ENCODE results near the gene NTN5. TPM values are rescaled to one million over a fixed set of nuclear protein-coding genes. Genes with fewer than 3 reads are reported as not detected.
A peak's percentile ranks its signal among the peaks of the same experiment; 100 is the strongest.

Gene NTN5
- total and polyA plus RNA-seq, 10 of the 15 experiments (the other 5 are each of a cell fraction or from before 2014, with no cell fraction given): 0.07 to 0.22 TPM; not detected in 8

- TF ChIP-seq RBBP5 (conservative IDR thresholded peaks at IDR 0.05): no peak
- no peak for TF ChIP-seq CREM (IDR thresholded peaks at IDR 0.05; ENCODE audit: low read depth)
- no peak for TF ChIP-seq FOXM1 (IDR thresholded peaks at IDR 0.05; ENCODE audit: low read depth, low read length)
- TF ChIP-seq HDAC2 (IDR thresholded peaks at IDR 0.05): no peak
- TF ChIP-seq MLLT1 (IDR thresholded peaks at IDR 0.05): no peak
- 0 out of 2 replicates have a peak, but pooled peaks have one; percentile 20 for TF ChIP-seq POLR2A (IDR thresholded peaks at IDR 0.05; ENCODE audit: low read depth, low read length)
- Histone ChIP-seq H3K79me2 (ENCODE audit: control insufficient read depth, insufficient read depth, low read length) (peaks cover 9% of the 10 kb centered on the region), H4K20me1 (ENCODE audit: control insufficient read depth, insufficient read depth) (no peaks in the 10 kb centered on the region), H3K27ac (ENCODE audit: control insufficient read depth, insufficient read depth) (no peak overlapping the region), H3K4me3 (no peak overlapping the region), H3K9ac (ENCODE audit: control insufficient read depth, insufficient read depth, low read length) (no peak overlapping the region), H3K4me1 (ENCODE audit: control insufficient read depth, insufficient read depth, low read length) (peaks cover 10% of the 10 kb centered on the region), H2AFZ (ENCODE audit: control insufficient read depth, low read depth, low read length) (no peak overlapping the region), H3K27me3 (replicated peaks in 1 of 2; ENCODE audit: control insufficient read depth in 2 of 2, insufficient read depth in 2 of 2, low read length in 1 of 2) (no peaks in the 10 kb centered on the region), H3K9me3 (replicated peaks; ENCODE audit: control insufficient read depth, insufficient read depth, low read length) (no peaks in the 10 kb centered on the region), H3K36me3 (ENCODE audit: control insufficient read depth in 2 of 2, insufficient read depth in 2 of 2, low read length in 1 of 2) (peaks cover 4 to 8% of the 10 kb centered on the region in 2 experiments; a peak in 3 of 4 replicates), H3K4me2 (ENCODE audit: control insufficient read depth, insufficient read depth) (no peak overlapping the region)
- POLR2A ChIA-PET: interaction anchor here (0.7 kb wide), 1 partner anchor 348 kb away, joined by 4 read pairs; no protein-coding TSS in a partner anchor
- SMC1A ChIA-PET (ENCODE audit: uncharacterized antibody, unreplicated experiment): no interaction called here
- intact Hi-C loops (cut with micrococcal nuclease; ENCODE audit: unreplicated experiment): no loop called here
- CTCF ChIA-PET: no interaction called here
- RAD21 ChIA-PET (ENCODE audit: unreplicated experiment): interaction anchor here (1.6 kb wide), 1 partner anchor 10 kb away, joined by 6 read pairs; the partner anchor contains the start of genes RPL18 and SPHK2
- ATAC-seq (no peak), DNase-seq (ENCODE audit: low read depth, low spot score) (no peak), FAIRE-seq (no peak)
- BruUV-seq (replicated peaks): no TSS peak
- 95% methylated on average over 29 of the region's 34 CpGs for WGBS (ENCODE audit: insufficient coverage, insufficient replicate concordance, low lambda C conversion rate, missing lambda C conversion rate)
- in situ Hi-C loops (cut with MboI): loop anchor here (25.0 kb wide), 1 partner anchor 1259 kb away; the partner anchor contains the start of genes AKT1S1, IL4I1 and TBC1D17
Measured at GRCh38 chr19:48628486-48629296, 44.1 kb downstream of the NTN5 start.

Measured in GM12878 (cell line).